GM19023 (cell line): ENCODE data around the gene TMEM131.
"Not testable (repeated sequence)": the region's sequence is repeated elsewhere in the genome, so short reads cannot be mapped to it uniquely, and the experiment has no call there.

Experiments
- ATAC-seq: cut with Tn5 transposase; IDR thresholded peaks from one replicate; pipeline ENCODE4 v1.9.1; 2021; ENCODE audit warnings: mild to moderate bottlenecking, moderate library complexity; ENCODE audit not compliant: unreplicated experiment

The TMEM131 gene

DNA sequence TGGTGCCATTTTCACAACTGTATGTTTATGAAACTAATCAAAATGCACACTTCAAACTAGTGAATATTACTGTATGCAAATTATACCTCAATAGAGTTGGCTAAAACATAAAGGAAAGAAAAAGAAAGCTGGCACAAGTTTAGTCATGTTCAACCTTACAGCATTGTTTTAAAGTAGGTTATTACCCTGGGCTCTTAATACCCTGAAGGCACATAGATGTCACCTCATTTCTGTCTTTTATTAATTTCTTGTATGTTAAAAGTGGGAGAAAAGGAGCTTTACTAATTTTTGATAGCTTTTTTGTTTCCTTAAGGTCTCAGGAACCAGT is 32.7 kb downstream of the TMEM131 start:
- no peak for ATAC-seq

DNA sequence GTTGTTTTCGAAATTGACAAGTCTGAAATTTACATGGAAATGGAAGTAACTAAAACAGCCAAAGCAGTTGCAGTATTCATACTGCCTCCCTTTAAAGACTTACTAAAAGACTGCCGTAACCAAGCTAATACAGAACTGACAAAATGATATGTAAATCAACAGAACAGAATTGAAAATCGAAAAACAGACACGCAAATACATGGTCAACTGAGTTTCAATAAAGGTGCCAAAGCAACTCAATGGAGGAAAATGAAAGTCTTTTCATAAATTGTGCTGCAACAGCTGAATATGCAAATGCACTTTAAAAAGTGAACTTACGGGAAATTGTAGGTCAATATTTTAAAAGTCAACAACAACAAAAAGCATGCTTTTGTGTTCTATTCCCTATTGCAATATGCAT is 34.2 kb downstream of the TMEM131 start:
- ATAC-seq = no peak

GRCh38 chr2:97958184-97958583 is 37.6 kb downstream of the TMEM131 start:
- ATAC-seq = no peak

- no peak for ATAC-seq
These were observed 38.1 kb downstream of the TMEM131 start for GRCh38 chr2:97957432-97958183.

DNA sequence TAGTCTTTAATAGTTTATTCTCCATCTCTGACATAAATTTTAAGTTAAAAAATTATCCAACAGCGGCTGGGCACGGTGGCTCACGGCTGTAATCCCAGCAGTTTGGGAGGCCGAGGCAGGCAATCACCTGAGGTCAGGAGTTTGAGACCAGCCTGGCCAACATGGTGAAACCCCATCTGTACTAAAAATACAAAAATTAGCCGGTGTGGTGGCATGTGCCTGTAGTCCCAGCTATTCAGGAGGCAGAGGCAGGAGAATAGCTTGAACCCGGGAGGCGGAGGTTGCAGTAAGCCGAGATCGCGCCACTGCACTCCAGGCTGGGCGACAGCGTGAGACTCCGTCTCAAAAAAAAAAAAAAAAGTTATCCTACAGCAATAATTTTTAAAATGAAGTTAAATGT is 39.0 kb downstream of the TMEM131 start:
- not testable (repeated sequence) for ATAC-seq

GRCh38 chr2:97953853-97954252 is 41.9 kb downstream of the TMEM131 start:
- ATAC-seq = no peak

DNA sequence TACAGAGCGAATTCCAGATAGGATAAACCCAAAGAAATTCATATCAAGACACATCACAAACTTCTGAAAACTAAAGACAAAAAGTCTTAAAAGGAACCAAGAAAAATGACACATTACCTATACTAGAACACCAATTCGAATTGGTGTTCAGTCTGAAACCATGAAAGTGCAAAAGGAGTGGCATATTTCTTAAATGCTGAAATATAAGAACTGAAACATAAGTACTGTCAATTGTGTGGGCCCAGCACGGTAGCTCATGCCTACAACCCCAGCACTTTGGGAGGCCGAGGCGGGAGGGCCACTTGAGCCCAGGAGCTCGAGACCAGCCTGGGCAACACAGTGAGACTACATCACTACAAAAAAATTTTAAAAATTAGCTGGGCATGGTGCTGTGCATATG is 43.4 kb downstream of the TMEM131 start:
- no peak for ATAC-seq

DNA sequence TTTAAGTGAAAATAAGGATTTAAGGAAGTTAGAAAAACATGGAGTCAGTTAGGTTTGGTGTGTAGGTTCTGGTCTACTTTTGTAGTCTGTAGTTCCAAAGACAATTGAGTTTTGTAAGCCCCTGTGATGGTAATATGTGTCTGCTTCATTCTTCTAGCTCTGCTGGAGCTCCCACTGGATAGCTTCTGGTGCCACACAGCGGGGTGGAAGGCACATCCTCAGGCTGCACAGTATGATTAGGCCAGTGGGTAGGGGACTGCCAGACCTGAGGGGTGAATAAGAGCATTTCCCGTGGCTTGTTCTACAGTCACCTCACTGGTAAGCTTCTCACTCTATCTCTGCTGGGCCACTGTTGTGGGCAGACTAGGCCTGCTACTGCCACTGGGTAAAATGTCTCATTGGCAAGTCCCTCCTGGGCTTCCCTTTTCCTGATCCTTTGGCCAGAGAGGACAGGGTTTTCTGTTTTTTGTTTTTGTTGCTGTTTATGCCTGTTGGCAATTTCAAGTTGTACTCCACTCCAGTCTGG is 44.5 kb downstream of the TMEM131 start:
- no peak for ATAC-seq

DNA sequence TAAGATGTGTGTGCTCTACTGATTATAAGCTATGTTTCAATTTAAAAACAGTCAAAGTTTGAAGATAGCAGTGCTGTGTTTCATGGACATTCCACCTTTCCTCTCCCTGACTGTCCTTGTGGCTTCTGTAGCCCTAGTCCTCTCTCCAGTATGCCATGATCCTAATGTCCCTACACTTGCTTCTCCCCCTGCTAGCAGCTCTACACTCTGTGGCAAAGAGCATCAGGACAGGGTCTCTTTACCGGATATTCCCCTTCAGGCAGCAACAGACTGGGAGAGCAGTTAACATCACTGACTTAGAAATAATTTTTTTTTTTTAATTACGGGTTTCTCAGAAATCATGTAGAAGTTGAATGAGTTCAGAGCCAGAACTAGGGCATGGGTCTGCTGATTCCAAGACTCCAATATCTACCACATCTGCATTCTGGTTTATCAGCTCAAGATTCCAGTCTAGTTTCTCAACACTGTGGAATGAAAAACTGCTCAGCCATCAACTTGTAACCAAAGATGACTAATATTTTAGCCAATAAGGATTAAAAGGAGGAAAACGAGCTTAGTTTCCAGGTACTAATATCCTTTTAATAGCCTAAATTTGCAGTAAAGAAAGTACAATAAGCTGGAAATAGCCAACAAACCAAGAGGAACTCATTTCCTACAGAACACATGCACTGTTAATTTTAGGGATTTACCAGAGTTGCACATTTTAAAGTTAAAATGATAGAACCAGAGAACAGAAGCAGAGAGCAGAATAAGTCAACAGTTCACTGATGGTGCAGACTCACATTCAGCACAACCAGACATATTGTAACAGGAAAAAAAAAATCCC is 45.2 kb downstream of the TMEM131 start:
- ATAC-seq = no peak

- ATAC-seq = no peak
These were observed 46.8 kb downstream of the TMEM131 start for GRCh38 chr2:97948926-97949325.

DNA sequence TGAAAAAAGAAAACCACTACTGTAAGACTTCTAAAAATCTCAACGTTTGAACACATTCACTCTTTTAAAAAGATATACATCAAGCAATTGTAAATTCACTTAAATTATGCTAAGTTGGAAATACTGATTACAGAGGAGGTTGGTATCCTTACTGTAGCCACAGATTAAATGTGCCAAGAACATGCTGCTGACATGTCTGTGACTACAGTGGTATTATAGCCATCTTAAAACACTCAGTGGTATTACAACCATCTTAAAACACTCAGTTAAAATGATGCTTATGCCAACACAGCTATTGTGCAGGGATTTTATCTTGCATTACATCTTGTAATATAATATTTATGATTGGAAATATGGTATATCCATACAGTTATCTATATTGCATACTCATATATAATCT is 50.0 kb downstream of the TMEM131 start:
- no peak for ATAC-seq

DNA sequence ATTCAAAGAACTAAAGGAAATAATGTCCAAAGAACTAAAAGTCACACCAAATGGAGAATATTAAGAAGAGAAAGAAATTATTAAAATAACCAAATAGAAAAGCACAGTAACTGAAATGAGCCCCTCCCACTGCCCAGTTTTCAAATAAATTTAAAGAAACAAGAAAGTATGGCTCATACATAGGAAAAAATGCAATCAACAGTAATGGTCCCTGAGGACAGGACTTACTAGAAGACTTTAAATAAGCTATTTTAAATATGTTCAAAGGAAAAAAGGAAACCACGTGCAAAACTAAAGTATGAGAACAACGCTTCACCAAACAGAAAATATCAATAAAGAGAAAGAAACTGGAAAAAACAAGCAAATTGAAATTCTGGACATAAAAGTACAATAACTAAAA is 58.9 kb downstream of the TMEM131 start:
- ATAC-seq = no peak

GRCh38 chr2:97936199-97936598 is 59.5 kb downstream of the TMEM131 start:
- peak; percentile 69 for ATAC-seq

- ATAC-seq = peak; percentile 25
These were observed 60.0 kb downstream of the TMEM131 start for GRCh38 chr2:97935719-97936161.

GRCh38 chr2:97932975-97933662 is 62.6 kb downstream of the TMEM131 start:
- no peak for ATAC-seq

DNA sequence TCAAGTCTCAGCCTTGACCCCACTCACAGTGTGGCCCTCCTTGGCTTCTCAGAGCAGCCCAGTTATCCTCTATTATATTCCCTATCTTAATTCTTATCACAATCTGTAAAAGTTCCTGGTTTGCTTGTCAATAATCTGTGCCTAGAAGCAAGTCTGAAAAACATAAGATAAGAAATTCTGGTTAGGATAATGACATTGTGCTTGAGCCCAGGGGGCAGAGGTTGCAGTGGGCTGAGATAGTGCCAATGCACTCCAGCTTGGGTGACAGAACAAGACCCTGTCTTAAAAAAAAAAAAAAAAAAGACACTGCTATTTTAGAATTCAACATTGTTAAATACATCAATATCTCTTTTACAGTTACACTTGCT is 63.9 kb downstream of the TMEM131 start:
- ATAC-seq = no peak

DNA sequence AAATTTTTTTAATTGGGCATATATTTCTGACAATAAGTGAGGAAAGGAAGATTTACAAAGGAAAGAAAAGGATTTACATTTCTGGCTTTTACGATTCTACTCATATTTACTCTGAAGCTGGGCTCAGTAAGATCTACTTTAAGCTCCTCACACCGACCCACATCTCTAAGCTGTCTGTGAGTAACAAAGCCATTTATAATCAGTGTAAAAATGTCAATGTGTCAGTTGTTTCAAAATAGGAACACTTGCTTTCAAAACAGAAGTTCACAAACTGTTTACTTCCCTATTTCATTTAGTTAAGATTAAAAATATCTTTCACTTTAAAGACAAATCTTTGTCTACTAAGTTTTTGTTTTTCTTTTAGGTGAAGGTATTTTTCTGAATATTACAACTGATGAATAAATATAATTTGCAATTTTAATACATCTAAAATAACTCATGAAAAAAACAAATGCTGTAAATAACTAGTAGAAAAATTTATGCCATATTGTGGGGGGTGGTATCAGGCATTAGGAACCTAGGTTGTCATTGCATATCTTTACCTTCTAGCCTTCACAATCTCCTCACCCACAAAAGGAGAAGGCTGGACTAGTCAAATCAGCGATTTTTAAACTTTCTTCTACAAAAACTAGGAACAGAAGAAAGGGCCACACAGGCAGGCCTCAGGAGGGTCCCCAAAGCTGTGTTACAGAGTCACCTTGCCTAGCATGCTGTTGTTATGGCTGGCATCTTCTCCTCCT is 64.5 kb downstream of the TMEM131 start:
- no peak for ATAC-seq

DNA sequence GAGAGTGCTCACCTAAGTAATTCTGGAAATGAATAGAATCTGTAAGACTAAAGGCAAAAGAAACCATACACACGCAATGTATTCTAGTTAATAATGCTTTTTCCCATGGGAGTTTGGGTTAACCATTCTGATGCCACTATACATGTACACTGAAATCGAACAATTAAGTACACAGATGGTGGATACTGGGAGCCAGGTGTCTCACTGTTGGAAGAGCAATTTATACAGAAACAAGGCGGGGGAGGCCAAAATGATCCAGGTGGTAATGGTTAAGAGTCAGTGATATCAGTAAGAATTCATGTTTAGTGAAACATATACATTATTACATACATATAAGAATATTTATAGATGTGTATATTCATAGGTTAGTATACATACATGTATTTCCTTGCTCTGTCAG is 67.2 kb downstream of the TMEM131 start:
- no peak for ATAC-seq

GRCh38 chr2:97926946-97927345 is 68.8 kb downstream of the TMEM131 start:
- ATAC-seq = no peak

DNA sequence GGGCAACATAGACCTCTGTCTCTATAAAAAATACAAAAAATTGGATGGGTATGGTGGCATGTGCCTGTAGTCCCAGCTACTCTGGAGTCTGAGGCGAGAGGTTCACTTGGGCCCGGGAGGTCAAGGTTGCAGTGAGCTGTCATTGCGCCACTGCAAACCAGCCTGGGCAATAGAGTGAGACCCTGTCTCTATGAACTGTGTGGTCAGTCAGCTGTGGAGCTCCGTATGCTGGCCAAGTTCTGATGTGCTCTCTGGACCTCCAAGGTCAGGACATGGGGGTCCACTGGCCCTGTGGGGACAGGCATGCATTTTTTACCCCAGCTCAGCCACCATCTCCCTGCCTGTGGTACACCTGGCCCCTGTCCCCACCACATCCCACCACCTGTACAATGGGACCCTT is 71.6 kb downstream of the TMEM131 start:
- ATAC-seq = no peak

DNA sequence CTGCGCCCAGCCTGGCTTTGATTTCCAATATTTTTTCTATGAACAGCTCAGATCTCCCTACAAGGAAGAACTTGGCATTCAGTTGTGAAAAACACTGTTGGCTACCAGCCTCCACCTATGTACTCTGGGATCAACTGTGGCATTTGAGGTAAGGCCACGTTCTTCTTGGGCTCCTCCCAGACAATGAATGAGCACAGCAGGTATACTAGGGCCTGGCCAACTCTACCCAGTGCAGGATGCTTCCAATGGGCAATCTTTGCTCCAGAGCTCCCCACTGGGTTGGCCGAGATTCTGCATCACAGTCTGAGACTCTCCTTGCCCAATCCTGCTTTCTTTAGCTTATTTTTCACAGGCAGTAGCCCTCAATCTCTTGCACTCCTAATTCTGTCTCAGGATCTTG is 75.9 kb downstream of the TMEM131 start:
- no peak for ATAC-seq
